HL-60 (cell line): ENCODE measurements around the gene SH3RF3.

Experiments
- DNase-seq, 2 experiments: peaks; one replicate each; pipeline ENCODE4 v3.0.0-alpha.2; 2010 to 2020; ENCODE audit warnings: low read depth in 1 of 2, low spot score in 1 of 2
- H3K27ac ChIP-seq: fragments of 250-450 bp; sonication (Bioruptor Pico); replicated peaks from 2 replicates; pipeline ENCODE4 v1.5.1; 2020; ENCODE audit warnings: mild to moderate bottlenecking, moderate library complexity
- H3K27me3 ChIP-seq: fragments of 250-450 bp; sonication (Bioruptor Pico); 2 replicates; pipeline ENCODE4 v1.5.1; 2021; ENCODE audit warnings: mild to moderate bottlenecking, moderate library complexity; ENCODE audit not compliant: insufficient read depth, poor library complexity, severe bottlenecking
- H3K4me3 ChIP-seq: replicated peaks from 2 replicates; pipeline ENCODE4 v1.5.1; 2011; ENCODE audit warnings: mild to moderate bottlenecking, control low read depth, low read length; ENCODE audit not compliant: insufficient read depth
- GABPA ChIP-seq: IDR thresholded peaks from 2 replicates; pipeline ENCODE4 v1.6.1; 2012; ENCODE audit warnings: low read depth
- POLR2AphosphoS5 ChIP-seq: IDR thresholded peaks from 2 replicates; pipeline ENCODE4 v1.6.1; 2012; ENCODE audit warnings: low read depth
- SPI1 ChIP-seq: IDR thresholded peaks from 2 replicates; pipeline ENCODE4 v1.6.1; 2012; ENCODE audit warnings: low read depth, mild to moderate bottlenecking, borderline replicate concordance
- TF ChIP-seq, protein P1 (sequence below): IDR thresholded peaks from 2 replicates; pipeline ENCODE4 v1.6.1; 2012; ENCODE audit warnings: low read depth; ENCODE audit not compliant: insufficient replicate concordance
- TF ChIP-seq, protein P2 (sequence below): IDR thresholded peaks from one replicate; pipeline ENCODE4 v1.5.1; 2011; ENCODE audit warnings: low read length, control low read depth, inconsistent platforms; ENCODE audit not compliant: insufficient read depth

Gene SH3RF3

DNA sequence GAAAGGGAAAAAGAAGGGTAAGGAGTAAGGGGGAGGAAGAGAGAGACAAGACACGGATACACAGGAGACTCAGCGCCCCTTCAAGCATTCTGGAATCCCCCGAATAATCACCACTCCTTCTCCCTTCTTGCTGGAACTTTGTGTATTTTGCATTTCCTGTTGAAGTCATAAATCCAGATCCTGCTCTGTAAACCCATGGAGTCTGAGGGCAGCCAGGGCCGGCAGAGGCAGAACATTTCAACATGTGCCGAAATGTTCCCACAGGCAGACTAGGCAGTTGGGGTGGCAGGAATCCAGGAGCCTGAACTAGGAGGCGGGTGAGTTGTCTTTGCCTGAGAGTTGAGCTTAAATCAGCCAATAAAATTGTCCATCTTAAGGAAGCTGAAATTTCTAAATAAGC is 193.1 kb downstream of the SH3RF3 start:
- Histone ChIP-seq H3K27me3 (no peaks in the 10 kb centered on the region), H3K27ac (no peak overlapping the region), H3K4me3 (no peak overlapping the region)
- no peak for TF ChIP-seq SPI1
- TF ChIP-seq, protein P1, sequence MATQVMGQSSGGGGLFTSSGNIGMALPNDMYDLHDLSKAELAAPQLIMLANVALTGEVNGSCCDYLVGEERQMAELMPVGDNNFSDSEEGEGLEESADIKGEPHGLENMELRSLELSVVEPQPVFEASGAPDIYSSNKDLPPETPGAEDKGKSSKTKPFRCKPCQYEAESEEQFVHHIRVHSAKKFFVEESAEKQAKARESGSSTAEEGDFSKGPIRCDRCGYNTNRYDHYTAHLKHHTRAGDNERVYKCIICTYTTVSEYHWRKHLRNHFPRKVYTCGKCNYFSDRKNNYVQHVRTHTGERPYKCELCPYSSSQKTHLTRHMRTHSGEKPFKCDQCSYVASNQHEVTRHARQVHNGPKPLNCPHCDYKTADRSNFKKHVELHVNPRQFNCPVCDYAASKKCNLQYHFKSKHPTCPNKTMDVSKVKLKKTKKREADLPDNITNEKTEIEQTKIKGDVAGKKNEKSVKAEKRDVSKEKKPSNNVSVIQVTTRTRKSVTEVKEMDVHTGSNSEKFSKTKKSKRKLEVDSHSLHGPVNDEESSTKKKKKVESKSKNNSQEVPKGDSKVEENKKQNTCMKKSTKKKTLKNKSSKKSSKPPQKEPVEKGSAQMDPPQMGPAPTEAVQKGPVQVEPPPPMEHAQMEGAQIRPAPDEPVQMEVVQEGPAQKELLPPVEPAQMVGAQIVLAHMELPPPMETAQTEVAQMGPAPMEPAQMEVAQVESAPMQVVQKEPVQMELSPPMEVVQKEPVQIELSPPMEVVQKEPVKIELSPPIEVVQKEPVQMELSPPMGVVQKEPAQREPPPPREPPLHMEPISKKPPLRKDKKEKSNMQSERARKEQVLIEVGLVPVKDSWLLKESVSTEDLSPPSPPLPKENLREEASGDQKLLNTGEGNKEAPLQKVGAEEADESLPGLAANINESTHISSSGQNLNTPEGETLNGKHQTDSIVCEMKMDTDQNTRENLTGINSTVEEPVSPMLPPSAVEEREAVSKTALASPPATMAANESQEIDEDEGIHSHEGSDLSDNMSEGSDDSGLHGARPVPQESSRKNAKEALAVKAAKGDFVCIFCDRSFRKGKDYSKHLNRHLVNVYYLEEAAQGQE, result no peak
- TF ChIP-seq POLR2AphosphoS5, result no peak
- TF ChIP-seq, protein P2, sequence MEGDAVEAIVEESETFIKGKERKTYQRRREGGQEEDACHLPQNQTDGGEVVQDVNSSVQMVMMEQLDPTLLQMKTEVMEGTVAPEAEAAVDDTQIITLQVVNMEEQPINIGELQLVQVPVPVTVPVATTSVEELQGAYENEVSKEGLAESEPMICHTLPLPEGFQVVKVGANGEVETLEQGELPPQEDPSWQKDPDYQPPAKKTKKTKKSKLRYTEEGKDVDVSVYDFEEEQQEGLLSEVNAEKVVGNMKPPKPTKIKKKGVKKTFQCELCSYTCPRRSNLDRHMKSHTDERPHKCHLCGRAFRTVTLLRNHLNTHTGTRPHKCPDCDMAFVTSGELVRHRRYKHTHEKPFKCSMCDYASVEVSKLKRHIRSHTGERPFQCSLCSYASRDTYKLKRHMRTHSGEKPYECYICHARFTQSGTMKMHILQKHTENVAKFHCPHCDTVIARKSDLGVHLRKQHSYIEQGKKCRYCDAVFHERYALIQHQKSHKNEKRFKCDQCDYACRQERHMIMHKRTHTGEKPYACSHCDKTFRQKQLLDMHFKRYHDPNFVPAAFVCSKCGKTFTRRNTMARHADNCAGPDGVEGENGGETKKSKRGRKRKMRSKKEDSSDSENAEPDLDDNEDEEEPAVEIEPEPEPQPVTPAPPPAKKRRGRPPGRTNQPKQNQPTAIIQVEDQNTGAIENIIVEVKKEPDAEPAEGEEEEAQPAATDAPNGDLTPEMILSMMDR, result no peak
- TF ChIP-seq GABPA, result no peak
- no peak for DNase-seq

DNA sequence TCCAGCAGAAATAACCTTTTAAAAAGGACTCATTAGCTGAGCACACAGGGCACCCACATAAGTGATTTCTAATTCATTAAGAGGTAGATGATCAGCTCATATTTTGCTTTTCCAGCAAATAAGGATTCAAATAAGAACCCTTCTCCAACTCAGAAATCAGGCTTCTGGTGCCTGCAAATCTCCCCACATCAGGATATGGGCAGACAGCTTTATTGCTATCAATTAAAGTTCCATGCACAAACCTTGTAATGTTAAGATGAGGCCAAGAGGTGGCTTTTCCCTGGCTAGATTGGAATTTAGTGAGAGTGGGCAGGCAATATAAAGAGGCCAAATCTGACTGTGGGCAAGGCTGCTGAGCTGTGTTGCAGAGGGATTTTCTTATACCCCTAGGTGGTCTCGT is 193.6 kb downstream of the SH3RF3 start:
- Histone ChIP-seq H3K4me3 (no peak overlapping the region), H3K27ac (no peak overlapping the region), H3K27me3 (no peaks in the 10 kb centered on the region)
- DNase-seq, result no peak
- no peak for TF ChIP-seq POLR2AphosphoS5
- no peak for TF ChIP-seq GABPA
- TF ChIP-seq, protein P2, result no peak
- no peak for TF ChIP-seq SPI1
- TF ChIP-seq, protein P1, result no peak

DNA sequence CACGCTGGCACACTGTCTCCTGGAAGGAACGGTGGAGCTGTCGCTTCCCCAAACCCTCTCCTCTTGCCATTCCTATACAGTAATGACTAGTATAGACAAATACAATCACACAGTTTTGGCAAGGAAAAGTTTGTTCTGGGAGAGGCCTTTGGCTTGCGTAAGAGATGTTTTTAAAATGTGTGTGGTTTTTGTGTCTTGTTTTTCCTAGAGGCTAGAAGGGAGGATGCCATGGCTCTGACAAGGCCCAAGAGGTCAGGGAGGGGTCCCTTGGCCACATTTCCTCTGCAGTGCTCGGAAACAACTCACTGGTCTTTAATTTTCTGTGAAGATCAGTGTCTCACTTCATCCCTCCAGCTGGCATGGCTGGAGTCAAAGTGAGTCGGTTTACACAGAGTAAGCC is 195.9 kb downstream of the SH3RF3 start:
- no peak for DNase-seq
- TF ChIP-seq POLR2AphosphoS5, result no peak
- TF ChIP-seq GABPA, result no peak
- TF ChIP-seq SPI1, result no peak
- TF ChIP-seq, protein P2, result no peak
- TF ChIP-seq, protein P1, result no peak
- Histone ChIP-seq H3K27ac (no peak overlapping the region), H3K27me3 (no peaks in the 10 kb centered on the region), H3K4me3 (no peak overlapping the region)
